ENCODE data around the gene MTAP. TPM values are rescaled to one million over a fixed set of nuclear protein-coding genes. Genes with fewer than 3 reads are reported as not detected.
A peak's percentile ranks its signal among the peaks of the same experiment; 100 is the strongest.

MTAP gene
- total and polyA plus RNA-seq, 5 donors from 2014 or later: 8.2 to 22.5 (median 15.0) TPM

- ATAC-seq (ENCODE audit: low read depth in 2 of 2): no peak
- no peak overlapping the region for H3K27ac Mint-ChIP-seq
- peaks cover 41% of the 10 kb centered on the region for H3K36me3 ChIP-seq (ENCODE audit: control insufficient read depth, insufficient read depth, low read length)
Observed at GRCh38 chr9:21835121-21835520, 32.7 kb downstream of the MTAP start.

DNA sequence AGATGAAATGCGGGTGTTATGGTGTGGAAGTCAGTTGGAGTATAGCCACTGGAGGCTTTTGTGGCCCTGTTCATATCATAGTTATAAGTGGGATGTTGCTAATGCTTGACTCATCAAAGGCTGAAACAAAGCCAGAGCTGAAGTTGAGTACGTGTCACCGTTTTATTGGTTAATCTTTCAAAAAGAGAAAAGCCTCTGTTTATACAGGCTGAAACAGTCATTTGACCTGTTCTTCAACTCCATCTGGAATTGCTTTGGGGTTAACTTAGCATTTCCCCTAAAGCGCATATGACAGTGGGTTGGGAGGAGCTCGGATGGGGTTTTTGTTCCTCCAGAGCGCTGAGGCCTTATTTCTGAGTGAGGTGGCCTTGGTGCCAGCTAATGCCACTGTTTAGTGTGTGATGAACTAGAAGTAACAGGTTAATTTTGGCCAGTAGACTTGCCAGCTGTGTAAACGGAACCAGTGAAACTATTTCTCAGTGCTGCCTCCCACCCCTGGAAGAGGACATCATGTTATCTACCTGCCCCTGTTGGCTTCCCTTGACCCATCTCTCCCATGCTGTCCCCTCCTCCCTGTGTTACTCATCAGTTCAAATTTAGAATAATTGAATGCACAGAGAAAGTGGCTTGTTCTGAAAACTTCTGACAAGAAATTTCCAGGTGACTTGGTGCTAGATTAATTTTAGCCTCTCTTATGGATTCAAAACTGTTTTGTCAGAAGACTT lies 34.2 kb downstream of the MTAP start:
- Histone ChIP-seq H3K9me3 (ENCODE audit: control insufficient read depth in 2 of 2, low read length in 2 of 2) (peaks cover 0 to under 1% of the 10 kb centered on the region in 2 experiments), H3K36me3 (ENCODE audit: control insufficient read depth, insufficient read depth, low read length) (peaks cover 52% of the 10 kb centered on the region), H3K27ac (ENCODE audit: insufficient read depth, low read length, poor library complexity, severe bottlenecking) (no peak overlapping the region), H3K4me1 (ENCODE audit: control insufficient read depth, insufficient read depth, low read length, poor library complexity, severe bottlenecking) (no peaks in the 10 kb centered on the region), H3K27me3 (ENCODE audit: control insufficient read depth, insufficient read depth, low read length) (no peaks in the 10 kb centered on the region), H3K4me3 (ENCODE audit: low read depth, low read length) (no peak overlapping the region)
- Mint-ChIP-seq H3K27ac (peak overlapping the region in 1 of 3 donors; percentile 61), H3K27me3 (no peaks in the 10 kb centered on the region), H3K4me3 (peak overlapping the region in 1 of 4 donors; percentile 17), H3K36me3 (peaks cover 82% of the 10 kb centered on the region), H3K4me1 (peaks cover 6 to 25% (median 21%) of the 10 kb centered on the region in 4 donors), H3K9me3 (peaks cover 0 to 4% (median 1%) of the 10 kb centered on the region in 7 donors)
- DNase-seq (no peak), ATAC-seq (ENCODE audit: low read depth in 2 of 2) (no peak)

More at GRCh38 chr9:21835121-21835520, 32.7 kb downstream of the MTAP start:
- Mint-ChIP-seq H3K9me3 (peaks cover 0 to 2% (median 0%) of the 10 kb centered on the region in 7 donors), H3K4me3 (no peak overlapping the region), H3K36me3 (peaks cover 78% of the 10 kb centered on the region), H3K27me3 (no peaks in the 10 kb centered on the region), H3K4me1 (peaks cover 14 to 33% (median 24%) of the 10 kb centered on the region in 4 donors)
- H3K4me1 ChIP-seq (ENCODE audit: control insufficient read depth, insufficient read depth, low read length, poor library complexity, severe bottlenecking): no peaks in the 10 kb centered on the region
- H3K27me3 ChIP-seq (ENCODE audit: control insufficient read depth, insufficient read depth, low read length): no peaks in the 10 kb centered on the region
- H3K27ac ChIP-seq (ENCODE audit: insufficient read depth, low read length, poor library complexity, severe bottlenecking): no peak overlapping the region
- H3K4me3 ChIP-seq (ENCODE audit: low read depth, low read length): no peak overlapping the region
- no peak for DNase-seq
- no peaks in the 10 kb centered on the region for H3K9me3 ChIP-seq (ENCODE audit: control insufficient read depth in 2 of 2, low read length in 2 of 2)

DNA sequence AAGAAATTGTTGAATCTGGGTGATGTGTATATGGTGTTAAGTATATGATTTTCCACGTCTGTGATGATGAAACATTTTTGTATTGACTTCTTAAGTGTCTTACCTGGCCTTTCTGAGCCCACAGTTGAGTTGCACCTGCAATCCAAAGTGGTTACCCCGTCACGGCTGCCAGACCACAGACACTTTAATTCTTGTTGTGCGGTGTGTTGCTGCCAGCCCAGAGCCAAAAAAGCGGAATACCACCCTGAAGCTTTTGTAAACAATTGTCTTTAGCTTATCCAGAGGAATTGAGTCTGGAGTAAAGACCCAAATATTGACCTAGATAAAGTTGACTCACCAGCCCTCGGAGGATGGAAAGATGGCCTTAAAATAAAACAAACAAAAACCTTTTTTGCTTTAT lies 35.1 kb downstream of the MTAP start:
- Histone ChIP-seq H3K27me3 (ENCODE audit: control insufficient read depth, insufficient read depth, low read length) (no peaks in the 10 kb centered on the region), H3K4me3 (ENCODE audit: low read depth, low read length) (no peak overlapping the region), H3K9me3 (ENCODE audit: control insufficient read depth in 2 of 2, low read length in 2 of 2) (peaks cover 0 to 2% of the 10 kb centered on the region in 2 experiments), H3K36me3 (ENCODE audit: control insufficient read depth, insufficient read depth, low read length) (peaks cover 54% of the 10 kb centered on the region), H3K4me1 (ENCODE audit: control insufficient read depth, insufficient read depth, low read length, poor library complexity, severe bottlenecking) (no peaks in the 10 kb centered on the region), H3K27ac (ENCODE audit: insufficient read depth, low read length, poor library complexity, severe bottlenecking) (no peak overlapping the region)
- H3K4me3 Mint-ChIP-seq: peak overlapping the region in 1 of 4 donors; percentile 72
- peak overlapping the region in 1 of 3 donors; percentile 61 for H3K27ac Mint-ChIP-seq
- peaks cover 83% of the 10 kb centered on the region for H3K36me3 Mint-ChIP-seq
- peaks cover 6 to 20% (median 15%) of the 10 kb centered on the region in 4 donors for H3K4me1 Mint-ChIP-seq
- ATAC-seq (ENCODE audit: low read depth in 2 of 2): no peak
- H3K9me3 Mint-ChIP-seq: peaks cover 0 to 7% (median 1%) of the 10 kb centered on the region in 7 donors
- DNase-seq: no peak
- H3K27me3 Mint-ChIP-seq: no peaks in the 10 kb centered on the region

DNA sequence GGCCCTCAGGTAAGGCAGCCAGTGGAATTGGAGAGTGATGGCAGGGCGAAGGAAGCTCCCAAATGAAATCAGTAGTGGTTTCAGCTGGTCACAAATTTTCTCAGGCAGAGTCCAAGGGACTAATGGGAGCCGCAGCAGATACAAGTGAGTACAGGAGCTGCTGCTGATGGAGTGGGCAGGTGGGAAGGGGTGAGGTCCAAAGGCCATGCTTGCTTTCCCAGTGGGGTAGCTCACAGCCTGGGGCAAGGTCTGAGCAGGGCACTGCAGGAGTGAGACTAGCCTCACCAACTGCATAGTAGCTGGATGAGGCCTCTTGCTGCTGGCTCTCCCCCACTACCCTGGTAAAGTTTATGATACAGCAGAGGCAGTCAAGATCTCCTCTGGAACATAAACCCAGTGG lies 38.2 kb downstream of the MTAP start:
- ATAC-seq (ENCODE audit: low read depth in 2 of 2): no peak
- Histone ChIP-seq H3K36me3 (ENCODE audit: control insufficient read depth, insufficient read depth, low read length) (peaks cover 43% of the 10 kb centered on the region), H3K27ac (ENCODE audit: insufficient read depth, low read length, poor library complexity, severe bottlenecking) (no peak overlapping the region), H3K27me3 (ENCODE audit: control insufficient read depth, insufficient read depth, low read length) (no peaks in the 10 kb centered on the region), H3K9me3 (ENCODE audit: control insufficient read depth in 2 of 2, low read length in 2 of 2) (peaks cover 0 to 2% of the 10 kb centered on the region in 2 experiments), H3K4me3 (ENCODE audit: low read depth, low read length) (no peak overlapping the region), H3K4me1 (ENCODE audit: control insufficient read depth, insufficient read depth, low read length, poor library complexity, severe bottlenecking) (no peaks in the 10 kb centered on the region)
- H3K27ac Mint-ChIP-seq: no peak overlapping the region
- no peaks in the 10 kb centered on the region for H3K27me3 Mint-ChIP-seq
- peaks cover 6 to 13% (median 12%) of the 10 kb centered on the region in 4 donors for H3K4me1 Mint-ChIP-seq
- DNase-seq: no peak
- no peak overlapping the region for H3K4me3 Mint-ChIP-seq
- peaks cover 1 to 23% (median 9%) of the 10 kb centered on the region in 7 donors for H3K9me3 Mint-ChIP-seq
- H3K36me3 Mint-ChIP-seq: peaks cover 72% of the 10 kb centered on the region

DNA sequence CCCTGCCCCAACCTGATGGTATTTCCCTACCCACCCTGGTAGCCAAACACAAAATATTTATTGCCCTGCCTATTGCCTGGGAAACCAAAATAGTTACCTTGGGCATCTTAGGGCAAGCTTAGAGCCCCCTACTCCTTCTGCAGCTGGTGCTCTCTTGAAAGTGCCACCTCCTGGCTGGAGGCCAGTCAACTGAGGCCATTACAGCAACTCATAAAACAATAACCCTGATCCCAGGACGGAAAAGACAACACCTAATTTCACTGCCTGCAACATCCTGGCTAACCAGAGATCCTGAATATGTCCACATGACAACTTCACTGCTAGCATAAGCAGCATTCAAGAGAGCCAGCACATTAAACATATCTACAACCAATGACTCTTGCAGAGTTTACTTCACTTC lies 38.7 kb downstream of the MTAP start:
- no peaks in the 10 kb centered on the region for H3K27me3 Mint-ChIP-seq
- no peak overlapping the region for H3K4me3 Mint-ChIP-seq
- no peaks in the 10 kb centered on the region for H3K27me3 ChIP-seq (ENCODE audit: control insufficient read depth, insufficient read depth, low read length)
- H3K4me1 Mint-ChIP-seq: peaks cover 6 to 13% (median 9%) of the 10 kb centered on the region in 4 donors
- peaks cover 69% of the 10 kb centered on the region for H3K36me3 Mint-ChIP-seq
- H3K36me3 ChIP-seq (ENCODE audit: control insufficient read depth, insufficient read depth, low read length): peaks cover 43% of the 10 kb centered on the region
- no peaks in the 10 kb centered on the region for H3K4me1 ChIP-seq (ENCODE audit: control insufficient read depth, insufficient read depth, low read length, poor library complexity, severe bottlenecking)
- H3K4me3 ChIP-seq (ENCODE audit: low read depth, low read length): no peak overlapping the region
- DNase-seq: no peak
- no peak overlapping the region for H3K27ac ChIP-seq (ENCODE audit: insufficient read depth, low read length, poor library complexity, severe bottlenecking)
- H3K9me3 ChIP-seq (ENCODE audit: control insufficient read depth in 2 of 2, low read length in 2 of 2): peaks cover 0 to 2% of the 10 kb centered on the region in 2 experiments
- H3K9me3 Mint-ChIP-seq: peaks cover 1 to 28% (median 10%) of the 10 kb centered on the region in 7 donors
- peak overlapping the region in 1 of 3 donors; percentile 72 for H3K27ac Mint-ChIP-seq
- no peak for ATAC-seq (ENCODE audit: low read depth in 2 of 2)

GRCh38 chr9:21848615-21849014 lies 46.2 kb downstream of the MTAP start:
- no peak overlapping the region for H3K27ac Mint-ChIP-seq
- Histone ChIP-seq H3K9me3 (ENCODE audit: control insufficient read depth in 2 of 2, low read length in 2 of 2) (peaks cover 2 to 18% of the 10 kb centered on the region in 2 experiments), H3K4me3 (ENCODE audit: low read depth, low read length) (no peak overlapping the region), H3K36me3 (ENCODE audit: control insufficient read depth, insufficient read depth, low read length) (peaks cover 5% of the 10 kb centered on the region), H3K27me3 (ENCODE audit: control insufficient read depth, insufficient read depth, low read length) (no peaks in the 10 kb centered on the region), H3K27ac (ENCODE audit: insufficient read depth, low read length, poor library complexity, severe bottlenecking) (no peak overlapping the region), H3K4me1 (ENCODE audit: control insufficient read depth, insufficient read depth, low read length, poor library complexity, severe bottlenecking) (peaks cover 4% of the 10 kb centered on the region)
- H3K4me3 Mint-ChIP-seq: no peak overlapping the region
- H3K9me3 Mint-ChIP-seq: peaks cover 4 to 36% (median 9%) of the 10 kb centered on the region in 7 donors
- DNase-seq (no peak), ATAC-seq (ENCODE audit: low read depth in 2 of 2) (no peak)
- H3K27me3 Mint-ChIP-seq: no peaks in the 10 kb centered on the region
- peaks cover 6 to 18% (median 16%) of the 10 kb centered on the region in 4 donors for H3K4me1 Mint-ChIP-seq
- peaks cover 56% of the 10 kb centered on the region for H3K36me3 Mint-ChIP-seq

- Mint-ChIP-seq H3K9me3 (peaks cover 0 to 9% (median 2%) of the 10 kb centered on the region in 7 donors), H3K27me3 (no peaks in the 10 kb centered on the region), H3K4me1 (peaks cover 11 to 33% (median 24%) of the 10 kb centered on the region in 4 donors), H3K4me3 (no peak overlapping the region), H3K27ac (peak overlapping the region in 1 of 3 donors; percentile 37), H3K36me3 (peaks cover 63% of the 10 kb centered on the region)
- peaks cover 0 to 11% of the 10 kb centered on the region in 2 experiments for H3K9me3 ChIP-seq (ENCODE audit: control insufficient read depth in 2 of 2, low read length in 2 of 2)
- H3K27me3 ChIP-seq (ENCODE audit: control insufficient read depth, insufficient read depth, low read length): no peaks in the 10 kb centered on the region
- no peak overlapping the region for H3K27ac ChIP-seq (ENCODE audit: insufficient read depth, low read length, poor library complexity, severe bottlenecking)
- peak in 2 of 3 donors; percentile 4 to 62 for DNase-seq
- H3K4me3 ChIP-seq (ENCODE audit: low read depth, low read length): no peak overlapping the region
- peaks cover 19% of the 10 kb centered on the region for H3K36me3 ChIP-seq (ENCODE audit: control insufficient read depth, insufficient read depth, low read length)
- no peak for ATAC-seq (ENCODE audit: low read depth in 2 of 2)
- peaks cover 4% of the 10 kb centered on the region for H3K4me1 ChIP-seq (ENCODE audit: control insufficient read depth, insufficient read depth, low read length, poor library complexity, severe bottlenecking)
Observed at GRCh38 chr9:21852754-21853153, 50.3 kb downstream of the MTAP start.
